Loucy (cell line): ENCODE results near the gene FGF14.

Experiments
- CTCF ChIP-seq: fragments of 200-600 bp; sonication (generic); conservative IDR thresholded peaks from 2 replicates; pipeline ENCODE4 v1.5.1; 2014; ENCODE audit warnings: mild to moderate bottlenecking, antibody characterized with exemption, low read length
- EZH2phosphoT487 ChIP-seq: fragments of 200-600 bp; IDR thresholded peaks from 2 replicates; pipeline ENCODE4 v1.6.1; 2018; ENCODE audit warnings: antibody characterized with exemption, mild to moderate bottlenecking, moderate library complexity, borderline replicate concordance

DNA sequence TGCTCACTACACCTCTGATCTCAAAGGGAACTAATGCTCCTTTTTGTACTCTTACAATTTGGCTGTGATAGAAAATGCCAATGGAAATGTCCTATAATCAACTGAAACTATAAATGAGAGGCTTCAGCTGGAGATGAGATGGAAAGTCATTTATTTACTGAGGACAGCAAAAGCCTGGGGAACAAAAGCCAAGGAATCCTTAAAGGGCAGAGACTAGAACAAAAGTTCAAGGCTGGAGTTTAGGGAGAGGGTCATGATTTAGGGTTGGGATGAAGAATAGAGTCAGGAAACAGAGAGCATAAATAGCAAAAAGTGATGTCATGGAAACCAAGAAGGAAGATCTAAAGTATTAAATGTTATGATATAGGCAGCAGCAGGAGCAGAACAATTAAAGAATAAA, 401.1 kb downstream of the FGF14 start:
- TF ChIP-seq EZH2phosphoT487, result no peak
- TF ChIP-seq CTCF, result no peak
